Psoas muscle (tissue), 8 donors: ENCODE data around the gene TXNDC5. TPM values are rescaled to one million over a fixed set of nuclear protein-coding genes. Genes with fewer than 3 reads are reported as not detected.
"Not testable (repeated sequence)": the region's sequence is repeated elsewhere in the genome, so short reads cannot be mapped to it uniquely, and the experiment has no call there.

Experiments
- ATAC-seq, 4 donors: fragments of 200-7000 bp; cut with Tn5 transposase; one replicate each; pipeline ENCODE4 v1.9.1; 2020; ENCODE audit warnings: moderate library complexity in 3 of 4, mild to moderate bottlenecking in 2 of 4
- DNase-seq, 2 donors: peaks; one replicate each; pipeline ENCODE4 v3.0.0-alpha.2; 2020
- H3K27ac ChIP-seq: fragments of 200-600 bp; one replicate; pipeline ENCODE4 v1.8.0; 2022
- H3K27me3 ChIP-seq, 3 donors: fragments of 200-600 bp in 1 of 3; one replicate each; pipeline versions ENCODE4 v1.6.1 to v1.8.0; 2013 to 2022; ENCODE audit warnings: low read length in 2 of 3, mild to moderate bottlenecking in 2 of 3, moderate library complexity in 1 of 3; ENCODE audit not compliant: insufficient read depth in 3 of 3
- H3K36me3 ChIP-seq, 2 donors: fragments of 200-600 bp in 1 of 2; one replicate each; pipeline versions ENCODE4 v1.6.1 to v1.8.0; 2013 to 2022; ENCODE audit warnings: low read depth in 1 of 2, mild to moderate bottlenecking in 1 of 2, moderate library complexity in 1 of 2; ENCODE audit not compliant: insufficient read depth in 1 of 2
- H3K4me1 ChIP-seq: fragments of 200-600 bp; one replicate; pipeline ENCODE4 v1.8.0; 2022
- H3K4me3 ChIP-seq: fragments of 200-600 bp; one replicate; pipeline ENCODE4 v1.8.0; 2022; ENCODE audit warnings: mild to moderate bottlenecking
- H3K9me3 ChIP-seq: fragments of 200-600 bp; one replicate; pipeline ENCODE4 v1.8.0; 2022
- CTCF ChIP-seq: fragments of 200-600 bp; IDR thresholded peaks from one replicate; pipeline ENCODE4 v1.8.0; 2022; ENCODE audit warnings: antibody characterized with exemption
- WGBS, 3 donors: extraction: QIAGEN DNeasy Blood & Tissue Kit; methylation state at CpG; one replicate each; pipeline versions ENCODE4 v1.1.6 to v1.1.7; 2013; 5-methylcytosine and 5-hydroxymethylcytosine counted together
- intact Hi-C, 2 donors: fragments of 100-400 bp; cut with DNase I; formaldehyde crosslinking; loops; one replicate each; pipeline versions ENCODE4 v1.11.0 to v1.14.2; 2022
- polyA plus RNA-seq, 3 donors: library from polyadenylated mRNA; stranded (reverse); fragments of 200-250 nt; gene quantifications; one replicate each; pipeline ENCODE4 v1.2.3, GENCODE V29; 2013
- total RNA-seq, 4 donors: library from RNA; stranded (reverse); fragmentation: NEBNext Ultra II Directional in 2 of 4; extraction: Animal tissue kit (Norgen Biotek cat#: 25700) in 2 of 4; gene quantifications; one replicate each; pipeline versions ENCODE4 v1.2.1 to v1.2.4, GENCODE V29; 2021 to 2023
- donor health status: healthy with polysubstance abuse.
- donor health status: DM: no; HTN: no; CAD: no; lungs with moderate emphysema.
- donor health status: Bipolar disorder and iron deficiency.
- donor health status: healthy.
- donor health status: DM: yes; HTN: yes; CAD: no.
- donor health status: DM: no; HTN: no; CAD: no.
- donor health status: DM: no; HTN: no; CAD: no.
- donor health status: DM: yes; HTN: yes; CAD: no.

TXNDC5 gene
- total and polyA plus RNA-seq, 7 donors, result 15.5 to 50.2 (median 24.6) TPM

GRCh38 chr6:7894262-7895124 lies 16.1 kb downstream of the TXNDC5 start:
- intact Hi-C loops, result no loop called here
- DNase-seq (no peak), ATAC-seq (no peak)
- no peaks in the 10 kb centered on the region for H3K27me3 ChIP-seq
- TF ChIP-seq CTCF, result no peak
- H3K4me3 ChIP-seq, result no peak overlapping the region
- no peak overlapping the region for H3K27ac ChIP-seq
- peaks cover under 1% of the 10 kb centered on the region for H3K4me1 ChIP-seq
- WGBS, 3 donors, result 83 to 88% (median 87%) methylated on average over 13 of the region's 13 CpGs
- H3K9me3 ChIP-seq, result no peaks in the 10 kb centered on the region
- peaks cover 15 to 100% of the 10 kb centered on the region in 2 donors for H3K36me3 ChIP-seq

GRCh38 chr6:7893342-7893741 lies 17.2 kb downstream of the TXNDC5 start:
- Histone ChIP-seq H3K27me3 (no peaks in the 10 kb centered on the region), H3K4me3 (no peak overlapping the region), H3K27ac (no peak overlapping the region), H3K9me3 (no peaks in the 10 kb centered on the region), H3K4me1 (no peaks in the 10 kb centered on the region), H3K36me3 (peaks cover 13 to 100% of the 10 kb centered on the region in 2 donors)
- no peak for DNase-seq
- 49 to 77% (median 51%) methylated on average over 12 of the region's 12 CpGs for WGBS, 3 donors
- ATAC-seq, result peak; percentile 54 to 87 (median 66)
- intact Hi-C loops, result no loop called here
- no peak for TF ChIP-seq CTCF

- H3K27ac ChIP-seq, ATAC-seq, H3K4me1 ChIP-seq, DNase-seq, H3K4me3 ChIP-seq, H3K9me3 ChIP-seq, intact Hi-C loops, H3K27me3 ChIP-seq: not testable (repeated sequence)
- H3K36me3 ChIP-seq, result peaks cover 12 to 100% of the 10 kb centered on the region in 2 donors
- 91 to 97% (median 96%) methylated on average over 4 of the region's 4 CpGs for WGBS, 3 donors
Measured at GRCh38 chr6:7892367-7892766, 18.2 kb downstream of the TXNDC5 start.

- H3K27me3 ChIP-seq, result no peaks in the 10 kb centered on the region
- DNase-seq, result no peak
- no peak for ATAC-seq
Measured at GRCh38 chr6:7891078-7891872, 19.3 kb downstream of the TXNDC5 start.

More at GRCh38 chr6:7891078-7891872, 19.3 kb downstream of the TXNDC5 start:
- Histone ChIP-seq H3K27ac (no peak overlapping the region), H3K4me3 (no peak overlapping the region), H3K4me1 (no peaks in the 10 kb centered on the region), H3K9me3 (no peaks in the 10 kb centered on the region), H3K36me3 (peaks cover 13 to 100% of the 10 kb centered on the region in 2 donors)
- intact Hi-C loops, result no loop called here
- 72 to 87% (median 78%) methylated on average over 15 of the region's 15 CpGs for WGBS, 3 donors
- TF ChIP-seq CTCF, result no peak
